Activated CD8-positive, alpha-beta memory T cell treated with anti-CD3 and anti-CD28 coated beads, Interleukin-2, amount 50 U/mL, for 24 hours (primary cell): ENCODE results near the gene CCDC158.
"Not testable (repeated sequence)": the region's sequence is repeated elsewhere in the genome, so short reads cannot be mapped to it uniquely, and the experiment has no call there.

Source experiments
- DNase-seq: peaks from one replicate; pipeline ENCODE4 v3.0.0-alpha.2; 2020; ENCODE audit errors: extremely low read depth

CCDC158 gene

GRCh38 chr4:76373919-76374552, 46.9 kb downstream of the CCDC158 start:
- DNase-seq, result no peak

DNA sequence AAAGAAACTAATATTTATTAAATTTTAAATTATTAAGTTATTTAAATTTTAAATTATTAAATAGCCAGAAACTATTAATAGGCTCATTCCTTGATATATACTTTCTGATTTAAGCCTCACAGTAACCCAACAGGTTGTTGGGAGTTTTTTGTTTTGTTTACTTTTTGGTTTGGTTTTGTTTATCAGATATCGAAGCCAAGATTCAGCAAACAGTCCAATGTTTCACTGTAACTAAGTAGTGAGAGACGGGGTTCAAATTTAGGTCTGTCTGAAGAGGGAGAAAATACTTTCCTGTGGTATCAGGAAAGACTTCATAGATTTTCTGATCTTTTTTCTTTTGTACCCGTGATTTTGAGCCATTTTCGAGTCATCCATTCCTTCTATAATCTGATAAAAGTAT, 54.2 kb downstream of the CCDC158 start:
- no peak for DNase-seq

- DNase-seq, result no peak
These were observed 55.3 kb downstream of the CCDC158 start for GRCh38 chr4:76365636-76366035.

- DNase-seq, result no peak
These were observed 56.2 kb downstream of the CCDC158 start for GRCh38 chr4:76364763-76365162.

- DNase-seq, result no peak
These were observed 57.2 kb downstream of the CCDC158 start for GRCh38 chr4:76363556-76364290.

DNA sequence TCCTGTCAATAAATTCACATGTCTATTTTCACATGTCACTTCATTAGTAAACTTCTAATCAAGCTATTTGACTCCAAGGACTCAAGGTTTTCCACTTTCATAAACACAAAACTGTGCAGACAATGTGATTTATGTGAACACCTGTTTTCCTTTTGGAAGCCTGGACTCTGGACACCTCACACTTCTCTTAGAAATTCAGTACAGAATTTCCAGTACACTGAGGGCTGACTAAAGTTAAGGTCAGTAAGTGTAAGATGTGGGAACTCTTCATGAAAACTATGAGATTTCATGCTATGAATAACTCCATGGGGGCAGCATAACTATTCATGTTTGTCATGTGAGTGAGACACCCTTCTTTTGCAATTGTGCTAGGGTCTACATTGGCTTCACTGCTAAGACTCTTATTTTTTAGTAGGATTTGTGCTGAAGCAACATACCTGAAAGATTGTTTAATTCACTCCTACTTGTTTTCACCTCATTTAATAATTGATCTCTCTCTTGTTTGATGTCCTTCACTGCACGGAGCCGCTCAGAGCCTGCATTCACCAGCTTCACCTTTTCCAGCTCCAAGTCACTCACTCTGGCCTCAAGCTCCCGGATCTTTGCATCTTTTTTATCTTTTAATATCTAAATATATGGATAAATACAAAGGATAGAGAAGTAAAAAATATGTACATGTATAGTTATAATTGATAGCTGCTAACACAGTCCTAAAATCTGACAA, 59.1 kb downstream of the CCDC158 start:
- no peak for DNase-seq

DNA sequence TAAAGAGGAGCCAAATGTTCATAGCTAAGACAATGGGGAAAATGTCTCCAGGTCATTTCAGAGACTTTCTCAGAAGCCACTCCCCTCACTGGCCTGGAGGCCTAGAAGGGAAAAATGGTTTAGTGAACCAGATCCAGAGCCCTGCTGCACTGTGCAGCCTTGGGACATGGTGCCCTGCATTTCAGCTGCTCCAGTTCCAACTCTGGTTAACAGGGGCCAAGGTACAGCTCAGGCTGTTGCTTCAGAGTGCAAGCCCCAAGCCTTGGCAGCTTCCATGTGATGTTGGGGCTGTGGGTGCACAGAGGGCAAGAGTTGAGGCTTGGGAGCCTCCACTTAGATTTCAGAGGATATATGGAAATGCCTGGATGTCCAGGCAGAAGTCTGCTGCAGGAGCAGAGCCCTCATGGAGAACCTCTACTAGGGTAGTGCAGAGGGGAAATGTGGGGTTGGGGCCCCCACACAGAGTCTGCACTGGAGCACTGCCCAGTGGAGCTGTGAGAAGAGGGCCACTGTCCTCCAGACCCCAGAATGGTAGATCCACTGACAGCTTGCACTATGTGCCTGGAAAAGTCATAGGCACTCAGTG, 61.0 kb downstream of the CCDC158 start:
- DNase-seq, result not testable (repeated sequence)

DNA sequence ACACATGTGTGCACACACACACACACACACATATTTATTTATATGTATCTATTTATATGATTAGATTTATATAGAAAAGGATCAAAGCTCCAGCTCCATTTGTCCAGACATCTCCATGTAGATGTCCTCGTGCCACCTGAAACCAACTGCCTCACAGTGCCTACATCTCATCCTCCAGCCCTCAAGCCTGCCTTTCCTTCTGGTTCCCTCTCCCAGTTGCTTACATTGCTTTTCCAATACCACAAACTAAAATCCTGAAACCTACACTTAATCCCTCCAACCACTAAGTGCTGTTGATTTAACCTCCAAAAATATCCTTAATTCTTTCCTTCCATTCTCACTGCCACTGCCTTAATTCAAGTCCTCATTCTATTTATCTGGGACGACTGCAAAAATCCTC, 63.0 kb downstream of the CCDC158 start:
- DNase-seq, result no peak

DNA sequence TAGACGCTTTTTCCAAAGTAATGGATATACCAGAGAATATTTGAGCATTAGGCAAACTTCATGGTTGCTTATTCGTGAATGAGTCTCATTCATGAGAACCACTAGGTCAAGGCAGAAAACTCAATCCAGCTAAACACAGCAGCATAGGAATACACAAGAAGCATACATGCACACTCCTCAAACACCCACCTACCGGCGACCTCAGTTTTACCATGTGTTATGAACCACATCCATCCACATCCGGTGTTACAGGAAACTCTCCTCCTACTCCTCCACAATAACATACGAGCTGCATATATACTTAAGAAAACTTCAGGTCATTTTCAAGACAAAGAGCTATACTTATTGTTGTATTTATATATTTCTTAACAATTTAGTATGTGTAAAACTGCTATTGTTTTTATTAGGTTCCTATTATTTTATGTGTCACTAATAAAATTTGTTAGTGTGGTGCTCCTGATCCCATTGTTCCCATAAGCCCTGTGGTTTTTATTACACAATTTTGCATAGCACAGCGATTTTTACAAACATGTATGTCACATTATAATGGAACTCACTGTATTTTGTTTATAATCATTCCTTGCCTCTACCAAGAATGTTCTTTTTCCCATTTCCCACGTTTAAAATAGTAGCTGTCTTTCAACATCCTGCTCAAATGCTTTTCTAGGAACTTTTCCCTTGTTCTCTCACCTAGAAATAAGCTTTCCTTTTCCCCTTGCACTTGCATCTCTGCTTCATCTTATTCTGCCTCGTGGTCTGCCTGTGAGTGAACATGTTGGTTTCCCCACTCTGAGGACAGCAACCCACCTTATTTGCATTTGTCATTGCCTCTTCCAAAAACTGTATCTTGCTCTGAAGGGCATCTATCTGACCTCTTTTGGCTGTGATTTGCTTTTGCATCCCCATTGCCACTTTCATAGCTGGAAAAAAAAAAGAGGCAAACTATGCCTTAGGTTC, 66.1 kb downstream of the CCDC158 start:
- no peak for DNase-seq

GRCh38 chr4:76342803-76343202, 78.1 kb downstream of the CCDC158 start:
- no peak for DNase-seq

DNA sequence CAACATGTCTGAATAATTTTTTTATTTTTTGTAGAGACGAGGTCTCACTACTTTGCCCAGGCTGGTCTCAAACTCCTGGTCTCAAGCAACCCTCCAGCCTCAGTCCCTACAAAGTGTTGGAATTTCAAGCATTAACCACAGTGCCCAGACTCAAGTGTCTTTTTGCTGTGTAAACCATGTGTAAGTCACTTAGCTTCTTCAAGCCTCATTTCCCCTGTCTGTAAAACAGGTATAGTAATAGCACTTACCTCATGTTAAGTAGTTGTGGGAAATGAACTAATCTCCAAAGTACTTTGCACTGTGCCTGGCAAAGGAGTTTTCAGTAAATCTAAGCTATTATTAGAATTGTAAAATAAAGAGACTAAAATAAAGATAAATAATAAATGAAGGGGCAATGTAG, 78.8 kb downstream of the CCDC158 start:
- no peak for DNase-seq

DNA sequence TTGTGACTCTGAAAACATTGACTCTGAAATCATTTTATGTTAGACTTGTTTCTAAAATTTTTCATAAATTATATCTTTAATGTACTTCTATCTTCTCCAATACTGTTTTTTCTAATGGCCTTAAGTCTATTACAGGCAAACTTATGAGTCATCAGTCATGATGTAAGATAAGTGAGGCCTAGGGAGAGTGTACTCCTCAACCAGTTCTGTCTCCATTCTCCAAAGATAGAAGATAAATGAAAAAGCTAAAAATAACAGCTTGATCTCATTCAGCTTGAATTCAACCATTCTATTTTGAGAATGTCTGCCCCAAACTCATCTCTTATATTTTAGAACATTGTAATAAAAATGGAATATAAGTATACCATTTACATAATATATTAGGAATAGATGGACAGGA, 79.9 kb downstream of the CCDC158 start:
- no peak for DNase-seq

DNA sequence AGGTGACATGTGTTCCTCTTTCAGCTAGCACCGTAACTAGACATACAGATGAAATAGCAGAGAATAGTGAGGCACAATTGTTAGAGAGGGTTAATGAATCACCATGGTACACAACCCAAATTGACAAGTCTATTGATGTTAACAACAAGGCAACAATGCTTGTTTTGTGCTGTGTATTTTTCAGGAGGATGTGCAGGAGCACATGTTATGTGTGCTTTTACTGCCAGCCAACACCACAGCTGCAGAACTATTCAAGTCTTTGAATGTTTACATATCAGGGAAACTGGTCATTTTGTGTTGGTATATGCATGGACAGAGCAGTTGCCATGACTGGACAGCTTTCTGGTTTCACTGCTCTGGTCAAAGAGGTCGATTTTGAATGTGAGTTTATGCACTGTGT, 81.6 kb downstream of the CCDC158 start:
- DNase-seq, result no peak

DNA sequence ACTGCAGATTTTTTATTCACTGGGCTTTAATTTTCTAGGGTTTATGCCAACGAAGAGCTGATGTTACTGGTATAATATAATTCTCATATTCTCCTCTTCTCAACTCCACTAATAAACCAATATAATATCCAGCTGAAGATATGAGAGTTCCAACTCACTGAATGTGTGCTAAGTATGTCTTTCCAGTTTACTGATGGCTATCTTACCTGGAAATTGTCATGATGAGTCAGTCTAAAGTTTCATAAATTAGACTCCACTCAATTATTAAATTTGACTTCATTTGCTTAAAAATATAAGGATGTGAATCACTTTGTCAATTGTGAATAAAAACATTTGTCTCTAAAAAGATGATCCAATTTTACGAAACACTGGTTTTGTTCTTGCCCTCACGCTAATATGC, 86.1 kb downstream of the CCDC158 start:
- no peak for DNase-seq

- no peak for DNase-seq
These were observed 94.4 kb downstream of the CCDC158 start for GRCh38 chr4:76326515-76326914.

DNA sequence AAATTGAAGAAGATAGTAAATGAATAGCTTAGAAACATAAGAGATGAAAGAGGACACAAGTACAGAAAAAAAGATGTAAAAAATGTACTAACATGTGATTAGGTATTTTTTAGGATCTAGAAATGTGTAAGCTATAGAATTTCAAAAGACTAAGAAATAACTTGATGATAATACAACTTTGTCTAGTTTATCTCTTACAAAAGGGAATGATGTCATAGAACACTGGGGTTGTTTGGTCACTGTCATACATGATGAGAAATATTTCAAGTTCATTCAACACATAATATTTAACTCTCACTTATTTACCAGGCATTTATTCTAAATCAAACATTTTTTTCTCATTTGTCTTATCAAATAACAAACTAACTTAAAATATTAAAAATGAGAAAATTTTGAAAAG, 95.9 kb downstream of the CCDC158 start:
- DNase-seq, result no peak

- no peak for DNase-seq
These were observed 98.7 kb downstream of the CCDC158 start for GRCh38 chr4:76322236-76322635.

- no peak for DNase-seq
These were observed 104.8 kb downstream of the CCDC158 start for GRCh38 chr4:76316131-76316530.

GRCh38 chr4:76315267-76315918, 105.5 kb downstream of the CCDC158 start:
- no peak for DNase-seq

DNA sequence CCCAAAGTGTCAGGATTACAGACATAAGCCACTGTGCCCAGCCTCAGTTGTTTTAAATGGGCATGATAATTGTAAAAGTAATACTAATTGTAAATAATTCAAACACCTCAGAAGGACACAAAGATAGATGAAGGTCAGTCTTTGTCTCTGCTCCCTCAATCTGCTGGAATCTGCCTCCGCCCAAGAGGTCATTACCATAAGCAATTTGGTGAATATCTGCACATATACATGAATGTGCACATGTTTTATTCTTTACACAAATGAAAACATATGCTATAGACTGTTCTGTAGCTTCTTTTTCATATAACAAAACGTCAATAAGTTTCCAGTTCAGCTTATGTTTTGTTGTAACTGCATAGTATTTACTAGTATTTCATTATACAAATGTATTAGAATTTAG, 107.4 kb downstream of the CCDC158 start:
- DNase-seq, result no peak

- no peak for DNase-seq
These were observed 108.5 kb downstream of the CCDC158 start for GRCh38 chr4:76312457-76312856.
